ENCODE measurements around the gene TXLNB. TPM values are rescaled to one million over a fixed set of nuclear protein-coding genes. Genes with fewer than 3 reads are reported as not detected.

Gene TXLNB
- total and polyA plus RNA-seq, 2 of the 13 experiments (the other 11 are each of a cell fraction or from before 2014, with no cell fraction given): not detected

DNA sequence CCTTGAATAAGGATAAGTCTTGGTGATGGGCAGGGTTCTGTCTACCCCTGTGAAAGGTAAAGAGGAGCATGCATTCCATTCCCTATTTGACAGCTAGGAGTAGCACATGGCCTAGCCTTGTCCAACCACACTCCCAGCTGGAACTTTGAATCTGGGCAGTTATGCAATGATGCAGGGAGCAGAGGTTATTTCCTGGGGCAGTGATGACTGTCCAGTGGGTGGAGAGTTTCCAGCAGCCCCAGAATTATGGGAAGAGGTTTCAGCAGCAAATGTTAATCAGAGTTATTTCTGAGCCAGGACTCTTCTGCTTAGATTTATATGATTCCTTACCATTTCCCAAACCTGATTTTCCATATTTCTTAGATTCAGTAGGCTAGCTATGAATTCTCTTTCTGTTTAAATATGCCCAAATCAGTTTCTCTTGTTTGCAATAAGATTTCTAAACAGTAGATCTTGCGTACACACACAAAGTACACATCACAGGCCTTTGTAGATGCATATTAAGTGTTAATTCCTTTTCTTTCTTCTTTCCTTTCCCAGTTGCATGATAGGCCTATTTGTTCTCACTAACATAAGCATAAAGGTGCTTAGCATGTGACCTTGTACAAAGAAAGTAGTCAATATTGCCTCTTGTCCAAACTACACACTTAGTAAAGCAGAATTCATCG is 17.3 kb upstream of the TXLNB start (continued):
- TF ChIP-seq, protein P1, sequence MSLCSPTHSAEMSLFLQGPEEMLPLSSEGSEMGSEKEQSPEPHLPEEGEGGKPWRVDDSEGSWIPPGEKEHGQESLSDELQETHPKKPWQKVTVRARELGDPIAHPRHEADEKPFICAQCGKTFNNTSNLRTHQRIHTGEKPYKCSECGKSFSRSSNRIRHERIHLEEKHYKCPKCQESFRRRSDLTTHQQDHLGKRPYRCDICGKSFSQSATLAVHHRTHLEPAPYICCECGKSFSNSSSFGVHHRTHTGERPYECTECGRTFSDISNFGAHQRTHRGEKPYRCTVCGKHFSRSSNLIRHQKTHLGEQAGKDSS (CRISPR knock-in tag; IDR thresholded peaks at IDR 0.05; ENCODE audit: borderline replicate concordance, low read depth): no peak
- TF ChIP-seq ZMAT3 (CRISPR knock-in tag; conservative IDR thresholded peaks at IDR 0.05) (no peak), CEBPG (CRISPR knock-in tag; IDR thresholded peaks at IDR 0.05) (peak; percentile 91), ZNF552 (CRISPR knock-in tag; IDR thresholded peaks at IDR 0.05; ENCODE audit: borderline replicate concordance) (no peak), ZC3H13 (CRISPR knock-in tag; IDR thresholded peaks at IDR 0.05) (no peak), ZNF746 (CRISPR knock-in tag; IDR thresholded peaks at IDR 0.05) (no peak), ZNF775 (CRISPR knock-in tag; IDR thresholded peaks at IDR 0.05; ENCODE audit: borderline replicate concordance) (no peak), AHR (CRISPR knock-in tag; IDR thresholded peaks at IDR 0.05) (no peak), ZNF501 (CRISPR knock-in tag; IDR thresholded peaks at IDR 0.05) (0 out of 2 replicates have a peak, but pooled peaks have one; percentile 24), HOXA3 (CRISPR knock-in tag; IDR thresholded peaks at IDR 0.05) (peak; percentile 37; the same call in 1 of the 2 replicates), ZFP37 (CRISPR knock-in tag; IDR thresholded peaks at IDR 0.05; ENCODE audit: borderline replicate concordance) (no peak)
- TF ChIP-seq, protein P2, sequence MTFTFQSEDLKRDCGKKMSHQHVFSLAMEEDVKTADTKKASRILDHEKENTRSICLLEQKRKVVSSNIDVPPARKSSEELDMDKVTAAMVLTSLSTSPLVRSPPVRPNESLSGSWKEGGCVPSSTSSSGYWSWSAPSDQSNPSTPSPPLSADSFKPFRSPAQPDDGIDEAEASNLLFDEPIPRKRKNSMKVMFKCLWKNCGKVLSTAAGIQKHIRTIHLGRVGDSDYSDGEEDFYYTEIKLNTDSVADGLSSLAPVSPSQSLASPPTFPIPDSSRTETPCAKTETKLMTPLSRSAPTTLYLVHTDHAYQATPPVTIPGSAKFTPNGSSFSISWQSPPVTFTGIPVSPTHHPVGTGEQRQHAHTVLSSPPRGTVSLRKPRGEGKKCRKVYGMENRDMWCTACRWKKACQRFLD (CRISPR knock-in tag; IDR thresholded peaks at IDR 0.05; ENCODE audit: borderline replicate concordance): no peak
- TF ChIP-seq, protein P3, sequence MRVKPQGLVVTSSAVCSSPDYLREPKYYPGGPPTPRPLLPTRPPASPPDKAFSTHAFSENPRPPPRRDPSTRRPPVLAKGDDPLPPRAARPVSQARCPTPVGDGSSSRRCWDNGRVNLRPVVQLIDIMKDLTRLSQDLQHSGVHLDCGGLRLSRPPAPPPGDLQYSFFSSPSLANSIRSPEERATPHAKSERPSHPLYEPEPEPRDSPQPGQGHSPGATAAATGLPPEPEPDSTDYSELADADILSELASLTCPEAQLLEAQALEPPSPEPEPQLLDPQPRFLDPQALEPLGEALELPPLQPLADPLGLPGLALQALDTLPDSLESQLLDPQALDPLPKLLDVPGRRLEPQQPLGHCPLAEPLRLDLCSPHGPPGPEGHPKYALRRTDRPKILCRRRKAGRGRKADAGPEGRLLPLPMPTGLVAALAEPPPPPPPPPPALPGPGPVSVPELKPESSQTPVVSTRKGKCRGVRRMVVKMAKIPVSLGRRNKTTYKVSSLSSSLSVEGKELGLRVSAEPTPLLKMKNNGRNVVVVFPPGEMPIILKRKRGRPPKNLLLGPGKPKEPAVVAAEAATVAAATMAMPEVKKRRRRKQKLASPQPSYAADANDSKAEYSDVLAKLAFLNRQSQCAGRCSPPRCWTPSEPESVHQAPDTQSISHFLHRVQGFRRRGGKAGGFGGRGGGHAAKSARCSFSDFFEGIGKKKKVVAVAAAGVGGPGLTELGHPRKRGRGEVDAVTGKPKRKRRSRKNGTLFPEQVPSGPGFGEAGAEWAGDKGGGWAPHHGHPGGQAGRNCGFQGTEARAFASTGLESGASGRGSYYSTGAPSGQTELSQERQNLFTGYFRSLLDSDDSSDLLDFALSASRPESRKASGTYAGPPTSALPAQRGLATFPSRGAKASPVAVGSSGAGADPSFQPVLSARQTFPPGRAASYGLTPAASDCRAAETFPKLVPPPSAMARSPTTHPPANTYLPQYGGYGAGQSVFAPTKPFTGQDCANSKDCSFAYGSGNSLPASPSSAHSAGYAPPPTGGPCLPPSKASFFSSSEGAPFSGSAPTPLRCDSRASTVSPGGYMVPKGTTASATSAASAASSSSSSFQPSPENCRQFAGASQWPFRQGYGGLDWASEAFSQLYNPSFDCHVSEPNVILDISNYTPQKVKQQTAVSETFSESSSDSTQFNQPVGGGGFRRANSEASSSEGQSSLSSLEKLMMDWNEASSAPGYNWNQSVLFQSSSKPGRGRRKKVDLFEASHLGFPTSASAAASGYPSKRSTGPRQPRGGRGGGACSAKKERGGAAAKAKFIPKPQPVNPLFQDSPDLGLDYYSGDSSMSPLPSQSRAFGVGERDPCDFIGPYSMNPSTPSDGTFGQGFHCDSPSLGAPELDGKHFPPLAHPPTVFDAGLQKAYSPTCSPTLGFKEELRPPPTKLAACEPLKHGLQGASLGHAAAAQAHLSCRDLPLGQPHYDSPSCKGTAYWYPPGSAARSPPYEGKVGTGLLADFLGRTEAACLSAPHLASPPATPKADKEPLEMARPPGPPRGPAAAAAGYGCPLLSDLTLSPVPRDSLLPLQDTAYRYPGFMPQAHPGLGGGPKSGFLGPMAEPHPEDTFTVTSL (CRISPR knock-in tag; IDR thresholded peaks at IDR 0.05; ENCODE audit: borderline replicate concordance): peak; percentile 83; the same call in 1 of the 2 replicates
- TF ChIP-seq, protein P4, sequence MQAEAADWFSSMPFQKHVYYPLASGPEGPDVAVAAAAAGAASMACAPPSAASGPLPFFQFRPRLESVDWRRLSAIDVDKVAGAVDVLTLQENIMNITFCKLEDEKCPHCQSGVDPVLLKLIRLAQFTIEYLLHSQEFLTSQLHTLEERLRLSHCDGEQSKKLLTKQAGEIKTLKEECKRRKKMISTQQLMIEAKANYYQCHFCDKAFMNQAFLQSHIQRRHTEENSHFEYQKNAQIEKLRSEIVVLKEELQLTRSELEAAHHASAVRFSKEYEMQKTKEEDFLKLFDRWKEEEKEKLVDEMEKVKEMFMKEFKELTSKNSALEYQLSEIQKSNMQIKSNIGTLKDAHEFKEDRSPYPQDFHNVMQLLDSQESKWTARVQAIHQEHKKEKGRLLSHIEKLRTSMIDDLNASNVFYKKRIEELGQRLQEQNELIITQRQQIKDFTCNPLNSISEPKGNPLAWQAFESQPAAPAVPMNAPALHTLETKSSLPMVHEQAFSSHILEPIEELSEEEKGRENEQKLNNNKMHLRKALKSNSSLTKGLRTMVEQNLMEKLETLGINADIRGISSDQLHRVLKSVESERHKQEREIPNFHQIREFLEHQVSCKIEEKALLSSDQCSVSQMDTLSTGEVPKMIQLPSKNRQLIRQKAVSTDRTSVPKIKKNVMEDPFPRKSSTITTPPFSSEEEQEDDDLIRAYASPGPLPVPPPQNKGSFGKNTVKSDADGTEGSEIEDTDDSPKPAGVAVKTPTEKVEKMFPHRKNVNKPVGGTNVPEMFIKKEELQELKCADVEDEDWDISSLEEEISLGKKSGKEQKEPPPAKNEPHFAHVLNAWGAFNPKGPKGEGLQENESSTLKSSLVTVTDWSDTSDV (CRISPR knock-in tag; IDR thresholded peaks at IDR 0.05): no peak
- TF ChIP-seq, protein P5, sequence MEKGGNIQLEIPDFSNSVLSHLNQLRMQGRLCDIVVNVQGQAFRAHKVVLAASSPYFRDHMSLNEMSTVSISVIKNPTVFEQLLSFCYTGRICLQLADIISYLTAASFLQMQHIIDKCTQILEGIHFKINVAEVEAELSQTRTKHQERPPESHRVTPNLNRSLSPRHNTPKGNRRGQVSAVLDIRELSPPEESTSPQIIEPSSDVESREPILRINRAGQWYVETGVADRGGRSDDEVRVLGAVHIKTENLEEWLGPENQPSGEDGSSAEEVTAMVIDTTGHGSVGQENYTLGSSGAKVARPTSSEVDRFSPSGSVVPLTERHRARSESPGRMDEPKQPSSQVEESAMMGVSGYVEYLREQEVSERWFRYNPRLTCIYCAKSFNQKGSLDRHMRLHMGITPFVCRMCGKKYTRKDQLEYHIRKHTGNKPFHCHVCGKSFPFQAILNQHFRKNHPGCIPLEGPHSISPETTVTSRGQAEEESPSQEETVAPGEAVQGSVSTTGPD (CRISPR knock-in tag; IDR thresholded peaks at IDR 0.05): no peak

Data from HepG2 (cell line).